Activated T-cell treated with anti-CD3 and anti-CD28 coated beads, Interleukin-2, amount 50 U/mL, for 4 hours (primary cell): Measurements from ENCODE around the gene SIL1. TPM values are rescaled to one million over a fixed set of nuclear protein-coding genes. Genes with fewer than 3 reads are reported as not detected.

Experiments
- ATAC-seq, 2 donors: fragments of 200-7000 bp; cut with Tn5 transposase; one replicate each; pipeline ENCODE4 v1.10.0; 2021
- DNase-seq: peaks from one replicate; pipeline ENCODE4 v3.0.0-alpha.2; 2020
- H3K27me3 Mint-ChIP-seq: one replicate; pipeline ENCODE4 v1.8.0; 2021; ENCODE audit warnings: low read depth, mixed read lengths
- H3K36me3 Mint-ChIP-seq: one replicate; pipeline ENCODE4 v1.8.0; 2022; ENCODE audit warnings: mixed read lengths; ENCODE audit not compliant: insufficient read depth
- H3K4me1 Mint-ChIP-seq: one replicate; pipeline ENCODE4 v1.8.0; 2021; ENCODE audit warnings: low read depth, mixed read lengths
- H3K4me3 Mint-ChIP-seq: one replicate; pipeline ENCODE4 v1.8.0; 2021; ENCODE audit warnings: mild to moderate bottlenecking, moderate library complexity, mixed read lengths
- H3K9me3 Mint-ChIP-seq: one replicate; pipeline ENCODE4 v1.8.0; 2021; ENCODE audit warnings: mixed read lengths
- total RNA-seq, 3 donors: library from RNA; stranded (reverse); gene quantifications; one replicate each; pipeline ENCODE4 v1.2.1, GENCODE V29; 2021

The SIL1 gene
- total RNA-seq, 3 donors from 2014 or later = 17.8 to 26.1 (median 22.9) TPM

- Mint-ChIP-seq H3K4me1 (peaks cover 3% of the 10 kb centered on the region), H3K9me3 (no peaks in the 10 kb centered on the region), H3K4me3 (no peak overlapping the region), H3K27me3 (no peaks in the 10 kb centered on the region), H3K36me3 (peaks cover 2% of the 10 kb centered on the region)
- DNase-seq (no peak), ATAC-seq (no peak)
Observed at GRCh38 chr5:138989720-138990119, 208.4 kb downstream of the SIL1 start.

GRCh38 chr5:138986186-138986800 lies 211.9 kb downstream of the SIL1 start:
- Mint-ChIP-seq H3K36me3 (peaks cover 2% of the 10 kb centered on the region), H3K27me3 (no peaks in the 10 kb centered on the region), H3K4me3 (no peak overlapping the region), H3K9me3 (no peaks in the 10 kb centered on the region), H3K4me1 (peaks cover 20% of the 10 kb centered on the region)
- ATAC-seq (no peak), DNase-seq (no peak)

- H3K27me3 Mint-ChIP-seq = no peaks in the 10 kb centered on the region
Observed at GRCh38 chr5:138985683-138986082, 212.5 kb downstream of the SIL1 start.

GRCh38 chr5:138985256-138985655 lies 212.9 kb downstream of the SIL1 start:
- DNase-seq = no peak
- H3K9me3 Mint-ChIP-seq = no peaks in the 10 kb centered on the region
- ATAC-seq = no peak

More at GRCh38 chr5:138985683-138986082, 212.5 kb downstream of the SIL1 start:
- Mint-ChIP-seq H3K4me1 (peaks cover 26% of the 10 kb centered on the region), H3K4me3 (no peak overlapping the region), H3K9me3 (no peaks in the 10 kb centered on the region), H3K36me3 (peaks cover 2% of the 10 kb centered on the region)
- DNase-seq (no peak), ATAC-seq (no peak)

GRCh38 chr5:138983984-138984383 lies 214.2 kb downstream of the SIL1 start:
- Mint-ChIP-seq H3K4me3 (no peak overlapping the region), H3K9me3 (no peaks in the 10 kb centered on the region), H3K27me3 (no peaks in the 10 kb centered on the region), H3K36me3 (peaks cover 2% of the 10 kb centered on the region), H3K4me1 (peaks cover 37% of the 10 kb centered on the region)
- ATAC-seq (no peak), DNase-seq (no peak)

More at GRCh38 chr5:138985256-138985655, 212.9 kb downstream of the SIL1 start:
- Mint-ChIP-seq H3K4me3 (no peak overlapping the region), H3K4me1 (peaks cover 30% of the 10 kb centered on the region), H3K36me3 (peaks cover 2% of the 10 kb centered on the region), H3K27me3 (no peaks in the 10 kb centered on the region)

GRCh38 chr5:138981586-138981985 lies 216.6 kb downstream of the SIL1 start:
- H3K9me3 Mint-ChIP-seq = no peaks in the 10 kb centered on the region
- peak; percentile 62 to 71 for ATAC-seq

GRCh38 chr5:138981131-138981530 lies 217.0 kb downstream of the SIL1 start:
- Mint-ChIP-seq H3K4me3 (no peak overlapping the region), H3K36me3 (peaks cover 2% of the 10 kb centered on the region), H3K4me1 (peaks cover 37% of the 10 kb centered on the region), H3K9me3 (no peaks in the 10 kb centered on the region), H3K27me3 (no peaks in the 10 kb centered on the region)
- no peak for ATAC-seq
- DNase-seq = no peak

More at GRCh38 chr5:138981586-138981985, 216.6 kb downstream of the SIL1 start:
- no peak for DNase-seq
- no peaks in the 10 kb centered on the region for H3K27me3 Mint-ChIP-seq
- peaks cover 37% of the 10 kb centered on the region for H3K4me1 Mint-ChIP-seq
- peak overlapping the region; percentile 31 for H3K4me3 Mint-ChIP-seq
- H3K36me3 Mint-ChIP-seq = peaks cover 2% of the 10 kb centered on the region

GRCh38 chr5:138980441-138980840 lies 217.7 kb downstream of the SIL1 start:
- no peak overlapping the region for H3K4me3 Mint-ChIP-seq
- H3K27me3 Mint-ChIP-seq = no peaks in the 10 kb centered on the region
- no peak for ATAC-seq
- no peaks in the 10 kb centered on the region for H3K9me3 Mint-ChIP-seq
- DNase-seq = no peak
- H3K4me1 Mint-ChIP-seq = peaks cover 37% of the 10 kb centered on the region
- peaks cover 2% of the 10 kb centered on the region for H3K36me3 Mint-ChIP-seq

GRCh38 chr5:138979684-138980280 lies 218.4 kb downstream of the SIL1 start:
- ATAC-seq = peak; percentile 64 to 72
- Mint-ChIP-seq H3K27me3 (no peaks in the 10 kb centered on the region), H3K4me1 (peaks cover 35% of the 10 kb centered on the region), H3K4me3 (peak overlapping the region; percentile 17), H3K36me3 (peaks cover 2% of the 10 kb centered on the region), H3K9me3 (no peaks in the 10 kb centered on the region)
- no peak for DNase-seq

GRCh38 chr5:138978581-138978980 lies 219.6 kb downstream of the SIL1 start:
- DNase-seq = no peak
- Mint-ChIP-seq H3K9me3 (no peaks in the 10 kb centered on the region), H3K4me1 (peaks cover 34% of the 10 kb centered on the region), H3K36me3 (peaks cover 2% of the 10 kb centered on the region), H3K4me3 (no peak overlapping the region), H3K27me3 (no peaks in the 10 kb centered on the region)
- ATAC-seq = no peak

- H3K36me3 Mint-ChIP-seq = peaks cover 2% of the 10 kb centered on the region
- DNase-seq (no peak), ATAC-seq (no peak)
- no peaks in the 10 kb centered on the region for H3K9me3 Mint-ChIP-seq
- no peaks in the 10 kb centered on the region for H3K27me3 Mint-ChIP-seq
- H3K4me1 Mint-ChIP-seq = peaks cover 33% of the 10 kb centered on the region
- no peak overlapping the region for H3K4me3 Mint-ChIP-seq
Observed at GRCh38 chr5:138978080-138978479, 220.1 kb downstream of the SIL1 start.

GRCh38 chr5:138975098-138975847 lies 222.9 kb downstream of the SIL1 start:
- Mint-ChIP-seq H3K4me1 (peaks cover 8% of the 10 kb centered on the region), H3K27me3 (no peaks in the 10 kb centered on the region), H3K36me3 (peaks cover 2% of the 10 kb centered on the region), H3K4me3 (no peak overlapping the region), H3K9me3 (no peaks in the 10 kb centered on the region)
- ATAC-seq = no peak
- no peak for DNase-seq

- ATAC-seq (no peak), DNase-seq (no peak)
- Mint-ChIP-seq H3K4me3 (no peak overlapping the region), H3K4me1 (no peaks in the 10 kb centered on the region), H3K36me3 (peaks cover 2% of the 10 kb centered on the region), H3K9me3 (no peaks in the 10 kb centered on the region), H3K27me3 (no peaks in the 10 kb centered on the region)
Observed at GRCh38 chr5:138974227-138975063, 223.7 kb downstream of the SIL1 start.

- Mint-ChIP-seq H3K27me3 (no peaks in the 10 kb centered on the region), H3K36me3 (no peaks in the 10 kb centered on the region), H3K4me1 (no peaks in the 10 kb centered on the region), H3K9me3 (no peaks in the 10 kb centered on the region), H3K4me3 (no peak overlapping the region)
- ATAC-seq (no peak), DNase-seq (no peak)
Observed at GRCh38 chr5:138972836-138973235, 225.3 kb downstream of the SIL1 start.
